Measurements from ENCODE around the gene SLA2.
"Not testable (repeated sequence)": the region's sequence is repeated elsewhere in the genome, so short reads cannot be mapped to it uniquely, and the experiment has no call there.

The SLA2 gene

GRCh38 chr20:36676701-36677421, 30.9 kb upstream of the SLA2 start:
- TF ChIP-seq ZFP30 (CRISPR knock-in tag; IDR thresholded peaks at IDR 0.05) = no peak
- no peak for TF ChIP-seq ZFP3 (CRISPR knock-in tag; IDR thresholded peaks at IDR 0.05)
- TF ChIP-seq ZNF565 (CRISPR knock-in tag; conservative IDR thresholded peaks at IDR 0.05; ENCODE audit: low read depth) = no peak
- TF ChIP-seq ZC3H10 (CRISPR knock-in tag; IDR thresholded peaks at IDR 0.05) = no peak
- TF ChIP-seq TOX (CRISPR knock-in tag; IDR thresholded peaks at IDR 0.05; ENCODE audit: borderline replicate concordance) = no peak
- TF ChIP-seq GLIS3 (CRISPR knock-in tag; IDR thresholded peaks at IDR 0.05) = no peak
- TF ChIP-seq TCF4 (CRISPR knock-in tag; IDR thresholded peaks at IDR 0.05; ENCODE audit: borderline replicate concordance) = no peak
- no peak for ATAC-seq

- not testable (repeated sequence) for ATAC-seq
Observed at GRCh38 chr20:36675545-36675944, 29.5 kb upstream of the SLA2 start.

GRCh38 chr20:36672991-36673390, 27.0 kb upstream of the SLA2 start:
- ATAC-seq = no peak
- no peak for TF ChIP-seq ZNF565 (CRISPR knock-in tag; conservative IDR thresholded peaks at IDR 0.05; ENCODE audit: low read depth)
- TF ChIP-seq ZC3H10 (CRISPR knock-in tag; IDR thresholded peaks at IDR 0.05) = no peak
- no peak for TF ChIP-seq ZNF70 (CRISPR knock-in tag; IDR thresholded peaks at IDR 0.05)
- no peak for TF ChIP-seq OSR1 (CRISPR knock-in tag; IDR thresholded peaks at IDR 0.05)
- TF ChIP-seq RARB (CRISPR knock-in tag; IDR thresholded peaks at IDR 0.05) = no peak
- no peak for TF ChIP-seq GLIS3 (CRISPR knock-in tag; IDR thresholded peaks at IDR 0.05)
- TF ChIP-seq CSDC2 (CRISPR knock-in tag; IDR thresholded peaks at IDR 0.05) = no peak
- TF ChIP-seq ZNF8 (CRISPR knock-in tag; IDR thresholded peaks at IDR 0.05) = no peak
- TF ChIP-seq ARNTL (CRISPR knock-in tag; IDR thresholded peaks at IDR 0.05; ENCODE audit: borderline replicate concordance, low read depth) = no peak
- no peak for TF ChIP-seq CREB5 (CRISPR knock-in tag; IDR thresholded peaks at IDR 0.05; ENCODE audit: low read depth)
- TF ChIP-seq ZFP3 (CRISPR knock-in tag; IDR thresholded peaks at IDR 0.05) = no peak

GRCh38 chr20:36670665-36671357, 24.8 kb upstream of the SLA2 start:
- ATAC-seq = no peak
- TF ChIP-seq ARNTL (CRISPR knock-in tag; IDR thresholded peaks at IDR 0.05; ENCODE audit: borderline replicate concordance, low read depth) = no peak

- TF ChIP-seq SNAI2 (CRISPR knock-in tag; IDR thresholded peaks at IDR 0.05) (no peak), CSDC2 (CRISPR knock-in tag; IDR thresholded peaks at IDR 0.05) (no peak), ARNTL (CRISPR knock-in tag; IDR thresholded peaks at IDR 0.05; ENCODE audit: borderline replicate concordance, low read depth) (no peak)
- ATAC-seq = no peak
Observed at GRCh38 chr20:36666181-36666740, 20.3 kb upstream of the SLA2 start.

- no peak for TF ChIP-seq PPARA (CRISPR knock-in tag; IDR thresholded peaks at IDR 0.05; ENCODE audit: borderline replicate concordance)
- TF ChIP-seq ISL1 (CRISPR knock-in tag; IDR thresholded peaks at IDR 0.05) = no peak
- TF ChIP-seq POU6F1 (CRISPR knock-in tag; IDR thresholded peaks at IDR 0.05; ENCODE audit: borderline replicate concordance, low read depth) = no peak
- TF ChIP-seq ESRRG (CRISPR knock-in tag; IDR thresholded peaks at IDR 0.05) = no peak
- no peak for TF ChIP-seq ZNF565 (CRISPR knock-in tag; conservative IDR thresholded peaks at IDR 0.05; ENCODE audit: low read depth)
- TF ChIP-seq ARNTL (CRISPR knock-in tag; IDR thresholded peaks at IDR 0.05; ENCODE audit: borderline replicate concordance, low read depth) = no peak
- no peak for TF ChIP-seq PATZ1 (CRISPR knock-in tag; IDR thresholded peaks at IDR 0.05; ENCODE audit: borderline replicate concordance)
- no peak for TF ChIP-seq TOX (CRISPR knock-in tag; IDR thresholded peaks at IDR 0.05; ENCODE audit: borderline replicate concordance)
- TF ChIP-seq CSRNP3 (CRISPR knock-in tag; IDR thresholded peaks at IDR 0.05) = no peak
- TF ChIP-seq TCF4 (CRISPR knock-in tag; IDR thresholded peaks at IDR 0.05; ENCODE audit: borderline replicate concordance) = no peak
- no peak for TF ChIP-seq ZFP3 (CRISPR knock-in tag; IDR thresholded peaks at IDR 0.05)
- ATAC-seq = no peak
Observed at GRCh38 chr20:36663031-36663430, 17.0 kb upstream of the SLA2 start.

Measured in SK-N-SH treated with all-trans-retinoic acid at 6 μM for 48 hours (cell line).